Small intestine (tissue), 7 donors: Measurements from ENCODE around the gene MEGF11. TPM values are rescaled to one million over a fixed set of nuclear protein-coding genes. Genes with fewer than 3 reads are reported as not detected.

ENCODE experiments used
- DNase-seq, 2 donors: peaks; one replicate each; pipeline versions ENCODE4 v3.0.0 to v3.0.0-alpha.2; 2013
- FAIRE-seq: peaks from 2 replicates; lab custom pipeline; 2012; peaks lifted over from hg19 to GRCh38; lab: Jason Lieb, UNC
- H3K27ac ChIP-seq, 3 donors: one replicate each; pipeline ENCODE4 v1.5.1; 2013; ENCODE audit warnings: low read length in 2 of 3, mild to moderate bottlenecking in 2 of 3, control low read depth in 1 of 3, inconsistent platforms in 1 of 3, low read depth in 1 of 3, moderate library complexity in 1 of 3
- H3K27me3 ChIP-seq, 3 donors: one replicate each; pipeline ENCODE4 v1.6.1; 2013; ENCODE audit warnings: low read length in 3 of 3, inconsistent platforms in 1 of 3; ENCODE audit not compliant: control insufficient read depth in 3 of 3, insufficient read depth in 3 of 3
- H3K36me3 ChIP-seq, 3 donors: one replicate each; pipeline ENCODE4 v1.6.1; 2013; ENCODE audit warnings: low read length in 3 of 3, inconsistent platforms in 1 of 3, low read depth in 1 of 3, mild to moderate bottlenecking in 1 of 3, moderate library complexity in 1 of 3; ENCODE audit not compliant: control insufficient read depth in 3 of 3, insufficient read depth in 2 of 3
- H3K4me1 ChIP-seq, 3 donors: one replicate each; pipeline ENCODE4 v1.6.1; 2013; ENCODE audit warnings: low read length in 2 of 3, inconsistent platforms in 1 of 3, low read depth in 1 of 3, mild to moderate bottlenecking in 1 of 3, moderate library complexity in 1 of 3; ENCODE audit not compliant: control insufficient read depth in 3 of 3, insufficient read depth in 2 of 3
- H3K4me3 ChIP-seq, 3 donors: one replicate each; pipeline ENCODE4 v1.5.1; 2013; ENCODE audit warnings: low read length in 3 of 3, control low read depth in 1 of 3, inconsistent platforms in 1 of 3, low read depth in 1 of 3, mild to moderate bottlenecking in 1 of 3, moderate library complexity in 1 of 3
- H3K9me3 ChIP-seq, 2 donors: one replicate each; pipeline ENCODE4 v1.6.1; 2013; ENCODE audit warnings: low read depth in 1 of 2, low read length in 1 of 2; ENCODE audit not compliant: control insufficient read depth in 2 of 2, insufficient read depth in 1 of 2
- WGBS, 3 donors: extraction: QIAGEN DNeasy Blood & Tissue Kit; methylation state at CpG; one replicate each; pipeline ENCODE4 v1.1.7; 2013; 5-methylcytosine and 5-hydroxymethylcytosine counted together
- polyA plus RNA-seq, 4 donors: library from polyadenylated mRNA; stranded (reverse) in 3 of 4; unstranded in 1 of 4; fragments of 200-250 nt in 3 of 4; fragments of 120-200 nt in 1 of 4; gene quantifications; one replicate each; pipeline versions ENCODE4 v1.2.1 to v1.2.3, GENCODE V29; 2013
- donor health status: healthy with polysubstance abuse.
- donor health status: control.
- donor health status: control.
- donor health status: Bipolar disorder and iron deficiency.
- donor health status: healthy.

Gene MEGF11
- polyA plus RNA-seq, 4 donors = 0.24 to 0.41 TPM; not detected in 2

GRCh38 chr15:66224946-66225345 is 28.6 kb downstream of the MEGF11 start:
- H3K27me3 ChIP-seq = peaks cover 0 to 12% (median 2%) of the 10 kb centered on the region in 3 donors
- 82 to 85% (median 83%) methylated on average over 6 of the region's 6 CpGs for WGBS, 3 donors
- no peak overlapping the region for H3K4me3 ChIP-seq
- H3K9me3 ChIP-seq = peaks cover 0 to 10% of the 10 kb centered on the region in 2 donors
- H3K36me3 ChIP-seq = no peaks in the 10 kb centered on the region
- DNase-seq (no peak), FAIRE-seq (no peak)
- H3K4me1 ChIP-seq = no peaks in the 10 kb centered on the region
- no peak overlapping the region for H3K27ac ChIP-seq

GRCh38 chr15:66222273-66223198 is 31.0 kb downstream of the MEGF11 start:
- Histone ChIP-seq H3K4me1 (no peaks in the 10 kb centered on the region), H3K4me3 (no peak overlapping the region), H3K27ac (no peak overlapping the region), H3K27me3 (peaks cover 0 to 15% (median 0%) of the 10 kb centered on the region in 3 donors), H3K36me3 (no peaks in the 10 kb centered on the region), H3K9me3 (no peaks in the 10 kb centered on the region)
- no peak for FAIRE-seq
- DNase-seq = no peak
- WGBS, 3 donors = 69 to 83% (median 77%) methylated on average over 11 of the region's 11 CpGs

- Histone ChIP-seq H3K4me3 (no peak overlapping the region), H3K27ac (no peak overlapping the region), H3K4me1 (no peaks in the 10 kb centered on the region), H3K27me3 (peaks cover 0 to 20% (median 0%) of the 10 kb centered on the region in 3 donors), H3K9me3 (no peaks in the 10 kb centered on the region), H3K36me3 (no peaks in the 10 kb centered on the region)
- DNase-seq = no peak
- 43 to 71% (median 69%) methylated on average over 9 of the region's 9 CpGs for WGBS, 3 donors
- FAIRE-seq = no peak
Measured at GRCh38 chr15:66221126-66221525, 32.4 kb downstream of the MEGF11 start.

DNA sequence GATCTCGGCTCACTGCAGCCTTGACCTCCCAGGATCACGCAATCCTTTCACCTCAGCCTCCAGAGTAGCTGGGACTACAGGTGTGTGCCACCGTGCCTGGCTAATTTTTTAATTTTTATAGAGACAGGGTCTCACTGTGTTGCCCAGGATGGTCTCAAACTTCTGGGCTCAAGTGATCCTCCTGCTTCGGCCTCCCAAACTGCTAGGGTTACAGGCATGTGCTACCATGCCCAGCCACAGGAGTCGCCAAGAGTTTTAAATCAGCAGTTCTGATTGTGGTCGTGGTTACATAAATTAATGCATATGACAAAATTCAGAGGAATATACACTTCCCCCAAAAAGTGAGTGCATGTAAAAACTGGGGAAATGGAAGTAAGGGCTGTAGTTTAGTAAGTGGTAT is 32.9 kb downstream of the MEGF11 start:
- Histone ChIP-seq H3K9me3 (no peaks in the 10 kb centered on the region), H3K27me3 (peaks cover 0 to 20% (median 0%) of the 10 kb centered on the region in 3 donors), H3K36me3 (no peaks in the 10 kb centered on the region), H3K4me3 (no peak overlapping the region), H3K4me1 (no peaks in the 10 kb centered on the region), H3K27ac (no peak overlapping the region)
- no peak for DNase-seq
- FAIRE-seq = no peak
- WGBS, 3 donors = 85 to 89% (median 88%) methylated on average over 6 of the region's 6 CpGs

DNA sequence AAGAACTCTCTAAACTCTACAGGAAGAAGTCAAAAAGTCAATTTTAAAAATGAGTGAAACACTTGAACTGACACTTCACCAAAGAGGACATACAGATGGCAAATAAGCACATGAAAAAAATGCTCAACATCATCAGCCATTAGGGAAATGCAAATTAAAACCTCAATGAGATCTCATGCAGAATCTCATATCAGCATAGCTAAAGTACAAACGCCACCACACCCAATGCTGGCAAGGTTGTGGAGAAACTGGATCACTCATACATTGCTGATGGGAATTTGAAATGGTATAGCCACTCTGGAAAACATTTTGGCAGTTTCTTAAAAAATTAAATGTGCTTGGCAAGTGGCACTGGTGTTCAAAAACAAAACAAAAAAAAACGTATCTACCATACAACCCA is 34.2 kb downstream of the MEGF11 start:
- no peaks in the 10 kb centered on the region for H3K4me1 ChIP-seq
- DNase-seq = no peak
- FAIRE-seq = no peak
- no peak overlapping the region for H3K27ac ChIP-seq
- H3K27me3 ChIP-seq = peaks cover 0 to 20% (median 0%) of the 10 kb centered on the region in 3 donors
- H3K9me3 ChIP-seq = no peaks in the 10 kb centered on the region
- WGBS, 3 donors = 24 to 65% (median 35%) methylated on average over 2 of the region's 2 CpGs
- H3K36me3 ChIP-seq = no peaks in the 10 kb centered on the region
- H3K4me3 ChIP-seq = no peak overlapping the region

DNA sequence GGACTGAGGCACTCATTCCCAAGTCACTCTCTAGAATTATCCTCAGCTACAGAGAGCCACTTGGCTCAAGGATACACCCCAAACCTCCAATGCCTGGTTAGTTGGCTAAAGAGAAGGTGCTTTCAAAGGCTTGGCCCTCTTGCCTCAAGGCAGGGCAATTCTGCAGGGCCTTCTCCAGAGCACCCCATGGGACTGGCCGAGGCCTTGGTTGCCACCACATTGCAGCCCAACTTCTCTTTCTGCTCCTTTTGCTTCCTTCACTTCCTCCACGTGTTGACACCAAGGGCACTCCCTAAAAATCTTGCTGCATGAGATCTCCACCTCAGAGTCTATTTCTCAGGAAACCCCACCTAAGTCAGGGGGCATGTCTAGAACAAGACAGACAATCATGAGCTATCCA is 36.7 kb downstream of the MEGF11 start:
- no peak for FAIRE-seq
- Histone ChIP-seq H3K4me3 (no peak overlapping the region), H3K4me1 (no peaks in the 10 kb centered on the region), H3K36me3 (no peaks in the 10 kb centered on the region), H3K9me3 (no peaks in the 10 kb centered on the region), H3K27ac (no peak overlapping the region), H3K27me3 (peaks cover 0 to 16% (median 0%) of the 10 kb centered on the region in 3 donors)
- WGBS, 3 donors = 54 to 65% (median 58%) methylated on average over 2 of the region's 2 CpGs
- no peak for DNase-seq

DNA sequence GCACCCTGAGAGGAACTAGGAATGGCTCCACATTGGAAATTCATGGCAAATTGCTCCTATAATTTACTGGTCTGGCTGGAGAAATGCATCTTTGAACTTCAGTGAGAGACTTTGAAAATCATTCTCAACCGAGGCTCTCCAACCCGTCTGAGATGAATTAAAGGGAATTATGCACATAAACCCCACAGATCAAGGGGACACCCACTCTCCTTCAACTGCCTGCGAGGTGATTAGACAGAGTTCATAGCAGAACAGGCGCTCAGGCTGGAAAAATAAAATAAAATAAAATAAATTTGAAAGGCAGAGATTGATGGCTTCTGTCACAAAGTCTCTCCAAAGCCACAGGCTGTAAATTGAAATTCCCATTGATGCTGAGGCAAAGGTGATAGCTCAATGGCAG is 37.7 kb downstream of the MEGF11 start:
- Histone ChIP-seq H3K4me3 (no peak overlapping the region), H3K4me1 (no peaks in the 10 kb centered on the region), H3K27me3 (peaks cover 0 to 11% (median 0%) of the 10 kb centered on the region in 3 donors), H3K27ac (no peak overlapping the region), H3K36me3 (no peaks in the 10 kb centered on the region), H3K9me3 (no peaks in the 10 kb centered on the region)
- no peak for FAIRE-seq
- WGBS, 3 donors = 80 to 86% (median 83%) methylated on average over 4 of the region's 4 CpGs
- no peak for DNase-seq

DNA sequence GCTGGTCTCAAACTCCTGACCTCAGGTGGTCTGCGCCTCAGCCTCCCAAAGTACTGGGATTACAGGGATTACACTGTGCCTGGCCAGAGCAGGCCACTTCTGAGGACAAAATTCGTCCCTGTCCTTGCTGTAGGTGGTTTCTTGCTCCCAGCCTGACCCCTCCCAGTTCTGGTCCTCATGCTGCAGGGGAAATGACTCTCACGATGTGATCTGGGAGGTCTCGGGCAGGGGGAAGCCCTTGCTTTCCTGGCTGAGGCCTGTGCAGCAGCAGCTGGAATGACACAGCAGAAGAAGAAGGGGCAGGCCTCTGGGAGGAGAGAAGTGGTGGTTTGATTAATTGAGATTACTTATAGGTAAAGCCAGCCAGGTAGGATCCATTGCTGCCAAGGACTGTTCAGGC is 39.3 kb downstream of the MEGF11 start:
- Histone ChIP-seq H3K27me3 (peaks cover 0 to 11% (median 0%) of the 10 kb centered on the region in 3 donors), H3K27ac (no peak overlapping the region), H3K9me3 (no peaks in the 10 kb centered on the region), H3K4me1 (no peaks in the 10 kb centered on the region), H3K36me3 (no peaks in the 10 kb centered on the region), H3K4me3 (no peak overlapping the region)
- DNase-seq (no peak), FAIRE-seq (no peak)
- 58 to 75% (median 68%) methylated on average over 4 of the region's 4 CpGs for WGBS, 3 donors
